ENCODE results near the gene GNAZ. TPM values are rescaled to one million over a fixed set of nuclear protein-coding genes. Genes with fewer than 3 reads are reported as not detected.

Gene GNAZ
- total RNA-seq, 4 donors from 2014 or later: 4.2 to 8.2 (median 4.8) TPM

GRCh38 chr22:23128269-23129108, 58.2 kb downstream of the GNAZ start:
- TF ChIP-seq POLR2A (IDR thresholded peaks at IDR 0.05): no peak
- peak; percentile 63 to 89 (median 79) for TF ChIP-seq CTCF (IDR thresholded peaks at IDR 0.05)
- peak; percentile 80 to 86 for DNase-seq
- no peaks in the 10 kb centered on the region for H3K9me3 ChIP-seq
- no peak overlapping the region for H3K27ac ChIP-seq
- 37 to 42% methylated on average over 8 to 12 of the region's 14 CpGs for WGBS, 2 donors
- intact Hi-C loops (cut with DNase I): loop anchor here (2.0 to 5.0 kb wide), 2 partner anchors 170 to 281 kb away; no protein-coding TSS in a partner anchor
- H3K36me3 ChIP-seq: no peaks in the 10 kb centered on the region
- H3K27me3 ChIP-seq: no peaks in the 10 kb centered on the region
- H3K4me1 ChIP-seq: peaks cover 0 to 4% of the 10 kb centered on the region in 2 donors
- H3K4me3 ChIP-seq (replicated peaks in 1 of 3): no peak overlapping the region

DNA sequence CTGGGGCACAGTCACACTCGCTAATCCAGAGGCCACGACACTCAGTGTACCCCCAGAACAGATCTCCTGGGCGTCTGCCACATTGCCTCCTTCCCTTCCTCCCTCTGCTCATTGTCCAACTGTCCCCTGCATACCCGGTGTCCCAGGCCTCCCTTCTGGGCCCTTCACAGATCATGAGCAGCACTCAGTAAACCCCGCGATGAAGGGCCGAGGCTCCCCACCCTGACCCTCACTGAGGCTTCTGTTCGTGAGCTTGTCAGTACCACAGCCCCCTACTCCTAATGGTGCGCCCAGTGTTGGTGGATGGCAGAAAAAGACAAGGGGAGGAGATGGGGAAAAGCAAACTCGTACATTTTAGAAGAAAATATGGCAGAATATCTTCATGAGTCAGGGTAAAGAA, 58.8 kb downstream of the GNAZ start:
- intact Hi-C loops (cut with DNase I): loop anchor here (2.0 to 5.0 kb wide), 2 partner anchors 170 to 282 kb away; no protein-coding TSS in a partner anchor
- 75 to 91% methylated on average over 10 of the region's 10 CpGs for WGBS, 2 donors
- Histone ChIP-seq H3K36me3 (no peaks in the 10 kb centered on the region), H3K4me1 (peaks cover 0 to 4% of the 10 kb centered on the region in 2 donors), H3K27me3 (no peaks in the 10 kb centered on the region), H3K9me3 (no peaks in the 10 kb centered on the region), H3K27ac (no peak overlapping the region), H3K4me3 (replicated peaks in 1 of 3) (no peak overlapping the region)
- DNase-seq: no peak
- TF ChIP-seq POLR2A (IDR thresholded peaks at IDR 0.05): no peak
- TF ChIP-seq CTCF (IDR thresholded peaks at IDR 0.05): no peak

GRCh38 chr22:23130697-23131096, 60.4 kb downstream of the GNAZ start:
- intact Hi-C loops (cut with DNase I): no loop called here

DNA sequence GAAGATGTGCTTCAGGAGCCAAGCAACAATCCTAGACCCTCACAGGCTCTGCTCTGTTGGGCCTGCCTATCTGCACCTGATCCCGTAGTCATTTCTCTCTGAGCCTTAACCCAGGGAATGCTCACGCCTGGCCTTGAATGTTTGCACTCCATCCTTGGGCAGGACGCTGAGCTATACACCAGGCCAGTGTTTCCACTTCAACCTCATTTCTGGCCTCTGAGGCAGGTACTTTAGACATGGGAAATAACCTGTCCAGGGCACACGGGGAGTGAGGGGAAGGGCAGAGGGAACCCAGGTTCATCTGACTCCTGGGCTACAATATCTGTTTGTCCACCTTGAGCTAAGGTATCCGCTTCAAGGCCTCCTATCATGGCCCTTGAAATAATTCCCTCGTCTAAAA, 61.6 kb downstream of the GNAZ start:
- intact Hi-C loops (cut with DNase I): no loop called here
- Histone ChIP-seq H3K36me3 (no peaks in the 10 kb centered on the region), H3K4me3 (replicated peaks in 1 of 3) (no peak overlapping the region), H3K27me3 (no peaks in the 10 kb centered on the region), H3K27ac (no peak overlapping the region), H3K9me3 (no peaks in the 10 kb centered on the region), H3K4me1 (peaks cover 8 to 9% of the 10 kb centered on the region in 2 donors)
- TF ChIP-seq POLR2A (IDR thresholded peaks at IDR 0.05): no peak
- no peak for TF ChIP-seq CTCF (IDR thresholded peaks at IDR 0.05)
- DNase-seq: no peak
- WGBS, 2 donors: 77 to 84% methylated on average over 6 of the region's 6 CpGs

More at GRCh38 chr22:23130697-23131096, 60.4 kb downstream of the GNAZ start:
- Histone ChIP-seq H3K9me3 (no peaks in the 10 kb centered on the region), H3K4me3 (replicated peaks in 1 of 3) (no peak overlapping the region), H3K27me3 (no peaks in the 10 kb centered on the region), H3K36me3 (no peaks in the 10 kb centered on the region), H3K27ac (no peak overlapping the region), H3K4me1 (peaks cover 0 to 4% of the 10 kb centered on the region in 2 donors)
- TF ChIP-seq CTCF (IDR thresholded peaks at IDR 0.05): no peak
- TF ChIP-seq POLR2A (IDR thresholded peaks at IDR 0.05): no peak
- no peak for DNase-seq
- 76 to 85% methylated on average over 3 of the region's 3 CpGs for WGBS, 2 donors

Data from thyroid gland (tissue), 4 donors.